ENCODE measurements around the gene A4GALT. TPM values are rescaled to one million over a fixed set of nuclear protein-coding genes. Genes with fewer than 3 reads are reported as not detected.
"Not testable (repeated sequence)": the region's sequence is repeated elsewhere in the genome, so short reads cannot be mapped to it uniquely, and the experiment has no call there.

A4GALT gene
- total RNA-seq, 1 donor from 2014 or later, result not detected

- H3K4me3 Mint-ChIP-seq, result no peak overlapping the region
- H3K27me3 Mint-ChIP-seq, result peaks cover 2% of the 10 kb centered on the region
- no peaks in the 10 kb centered on the region for H3K4me1 Mint-ChIP-seq
- no peaks in the 10 kb centered on the region for H3K9me3 Mint-ChIP-seq
- H3K36me3 Mint-ChIP-seq (ENCODE audit: low read depth), result no peaks in the 10 kb centered on the region
- no peak for DNase-seq
- no peak overlapping the region for H3K27ac Mint-ChIP-seq
- intact Hi-C loops (cut with micrococcal nuclease), result no loop called here
Measured at GRCh38 chr22:42754658-42755057, 34.0 kb upstream of the A4GALT start.

- H3K4me3 Mint-ChIP-seq, result no peak overlapping the region
- no peak overlapping the region for H3K27ac Mint-ChIP-seq
- intact Hi-C loops (cut with micrococcal nuclease), result no loop called here
- peaks cover 2% of the 10 kb centered on the region for H3K27me3 Mint-ChIP-seq
- H3K36me3 Mint-ChIP-seq (ENCODE audit: low read depth), result no peaks in the 10 kb centered on the region
- no peak for DNase-seq
- no peaks in the 10 kb centered on the region for H3K9me3 Mint-ChIP-seq
- H3K4me1 Mint-ChIP-seq, result no peaks in the 10 kb centered on the region
Measured at GRCh38 chr22:42752912-42753311, 32.2 kb upstream of the A4GALT start.

- Mint-ChIP-seq H3K27me3 (no peaks in the 10 kb centered on the region), H3K36me3 (ENCODE audit: low read depth) (no peaks in the 10 kb centered on the region), H3K27ac (no peak overlapping the region), H3K4me1 (no peaks in the 10 kb centered on the region), H3K4me3 (no peak overlapping the region), H3K9me3 (no peaks in the 10 kb centered on the region)
- intact Hi-C loops (cut with micrococcal nuclease), result no loop called here
- DNase-seq, result no peak
Measured at GRCh38 chr22:42752230-42752746, 31.6 kb upstream of the A4GALT start.

- H3K27ac Mint-ChIP-seq, result not testable (repeated sequence)
Measured at GRCh38 chr22:42750421-42750820, 29.8 kb upstream of the A4GALT start.

GRCh38 chr22:42747701-42748513 lies 27.2 kb upstream of the A4GALT start:
- Mint-ChIP-seq H3K4me1 (no peaks in the 10 kb centered on the region), H3K27ac (no peak overlapping the region), H3K4me3 (no peak overlapping the region)

More at GRCh38 chr22:42750421-42750820, 29.8 kb upstream of the A4GALT start:
- H3K9me3 Mint-ChIP-seq; H3K4me1 Mint-ChIP-seq; intact Hi-C loops (cut with micrococcal nuclease); H3K4me3 Mint-ChIP-seq; DNase-seq; H3K27me3 Mint-ChIP-seq; H3K36me3 Mint-ChIP-seq (ENCODE audit: low read depth): not testable (repeated sequence)

GRCh38 chr22:42745118-42745517 lies 24.4 kb upstream of the A4GALT start:
- intact Hi-C loops (cut with micrococcal nuclease), result no loop called here
- Mint-ChIP-seq H3K36me3 (ENCODE audit: low read depth) (no peaks in the 10 kb centered on the region), H3K4me3 (no peak overlapping the region), H3K27ac (no peak overlapping the region), H3K4me1 (no peaks in the 10 kb centered on the region), H3K9me3 (no peaks in the 10 kb centered on the region), H3K27me3 (no peaks in the 10 kb centered on the region)
- DNase-seq, result no peak

More at GRCh38 chr22:42747701-42748513, 27.2 kb upstream of the A4GALT start:
- Mint-ChIP-seq H3K27me3 (no peaks in the 10 kb centered on the region), H3K9me3 (no peaks in the 10 kb centered on the region), H3K36me3 (ENCODE audit: low read depth) (no peaks in the 10 kb centered on the region)
- DNase-seq, result no peak
- intact Hi-C loops (cut with micrococcal nuclease), result no loop called here

GRCh38 chr22:42743501-42743991 lies 22.9 kb upstream of the A4GALT start:
- intact Hi-C loops (cut with micrococcal nuclease), result no loop called here
- H3K27ac Mint-ChIP-seq, result no peak overlapping the region
- no peaks in the 10 kb centered on the region for H3K27me3 Mint-ChIP-seq

GRCh38 chr22:42742940-42743339 lies 22.3 kb upstream of the A4GALT start:
- H3K4me3 Mint-ChIP-seq, result no peak overlapping the region
- H3K4me1 Mint-ChIP-seq, result no peaks in the 10 kb centered on the region
- intact Hi-C loops (cut with micrococcal nuclease), result no loop called here
- no peaks in the 10 kb centered on the region for H3K36me3 Mint-ChIP-seq (ENCODE audit: low read depth)
- DNase-seq, result no peak
- H3K27me3 Mint-ChIP-seq, result no peaks in the 10 kb centered on the region
- H3K27ac Mint-ChIP-seq, result no peak overlapping the region
- H3K9me3 Mint-ChIP-seq, result no peaks in the 10 kb centered on the region

More at GRCh38 chr22:42743501-42743991, 22.9 kb upstream of the A4GALT start:
- DNase-seq, result no peak
- Mint-ChIP-seq H3K4me3 (no peak overlapping the region), H3K36me3 (ENCODE audit: low read depth) (no peaks in the 10 kb centered on the region), H3K9me3 (no peaks in the 10 kb centered on the region), H3K4me1 (no peaks in the 10 kb centered on the region)

- H3K4me3 Mint-ChIP-seq; DNase-seq; H3K36me3 Mint-ChIP-seq (ENCODE audit: low read depth); H3K4me1 Mint-ChIP-seq; H3K27me3 Mint-ChIP-seq; intact Hi-C loops (cut with micrococcal nuclease); H3K27ac Mint-ChIP-seq; H3K9me3 Mint-ChIP-seq: not testable (repeated sequence)
Measured at GRCh38 chr22:42740320-42740719, 19.6 kb upstream of the A4GALT start.

- intact Hi-C loops (cut with micrococcal nuclease), result no loop called here
Measured at GRCh38 chr22:42734406-42734805, 13.7 kb upstream of the A4GALT start.

GRCh38 chr22:42733394-42733793 lies 12.7 kb upstream of the A4GALT start:
- H3K27ac Mint-ChIP-seq; DNase-seq; H3K4me3 Mint-ChIP-seq; H3K9me3 Mint-ChIP-seq; intact Hi-C loops (cut with micrococcal nuclease); H3K36me3 Mint-ChIP-seq (ENCODE audit: low read depth); H3K27me3 Mint-ChIP-seq; H3K4me1 Mint-ChIP-seq: not testable (repeated sequence)

More at GRCh38 chr22:42734406-42734805, 13.7 kb upstream of the A4GALT start:
- no peak for DNase-seq
- no peak overlapping the region for H3K4me3 Mint-ChIP-seq
- H3K27ac Mint-ChIP-seq, result no peak overlapping the region
- no peaks in the 10 kb centered on the region for H3K4me1 Mint-ChIP-seq
- no peaks in the 10 kb centered on the region for H3K36me3 Mint-ChIP-seq (ENCODE audit: low read depth)
- H3K9me3 Mint-ChIP-seq, result no peaks in the 10 kb centered on the region
- H3K27me3 Mint-ChIP-seq, result peaks cover 4% of the 10 kb centered on the region

- H3K9me3 Mint-ChIP-seq, result no peaks in the 10 kb centered on the region
- no peak for DNase-seq
- H3K4me3 Mint-ChIP-seq, result no peak overlapping the region
- no peaks in the 10 kb centered on the region for H3K36me3 Mint-ChIP-seq (ENCODE audit: low read depth)
- no peak overlapping the region for H3K27ac Mint-ChIP-seq
- H3K27me3 Mint-ChIP-seq, result peaks cover 8% of the 10 kb centered on the region
- H3K4me1 Mint-ChIP-seq, result no peaks in the 10 kb centered on the region
- intact Hi-C loops (cut with micrococcal nuclease), result no loop called here
Measured at GRCh38 chr22:42732081-42732480, 11.4 kb upstream of the A4GALT start.

- Mint-ChIP-seq H3K27ac (no peak overlapping the region), H3K4me3 (no peak overlapping the region), H3K27me3 (peaks cover 23% of the 10 kb centered on the region), H3K36me3 (ENCODE audit: low read depth) (no peaks in the 10 kb centered on the region), H3K4me1 (no peaks in the 10 kb centered on the region), H3K9me3 (no peaks in the 10 kb centered on the region)
- intact Hi-C loops (cut with micrococcal nuclease), result no loop called here
- DNase-seq, result no peak
Measured at GRCh38 chr22:42726811-42727210, 6.1 kb upstream of the A4GALT start.

GRCh38 chr22:42725606-42726355 lies 5.1 kb upstream of the A4GALT start:
- intact Hi-C loops (cut with micrococcal nuclease), result no loop called here
- Mint-ChIP-seq H3K27me3 (peaks cover 30% of the 10 kb centered on the region), H3K4me1 (peaks cover 5% of the 10 kb centered on the region), H3K27ac (no peak overlapping the region), H3K36me3 (ENCODE audit: low read depth) (no peaks in the 10 kb centered on the region), H3K9me3 (no peaks in the 10 kb centered on the region), H3K4me3 (no peak overlapping the region)
- DNase-seq, result no peak
